Esophagus squamous epithelium (tissue), 4 donors: ENCODE data around the gene CXCL17.

ENCODE experiments used
- POLR2A ChIP-seq, 4 donors: fragments of 450-650 bp; IDR thresholded peaks; one replicate each; pipeline ENCODE4 v1.6.1; 2017; ENCODE audit warnings: antibody characterized with exemption in 4 of 4, mild to moderate bottlenecking in 4 of 4, moderate library complexity in 3 of 4
- TF ChIP-seq, protein P1 (sequence below), 6 experiments: fragments of 450-650 bp in 4 of 6; fragments of 200-600 bp in 2 of 6; sonication (generic) in 2 of 6; IDR thresholded peaks; one replicate each; pipeline ENCODE4 v1.5.1; 2016 to 2019; ENCODE audit warnings: antibody characterized with exemption in 6 of 6, mild to moderate bottlenecking in 4 of 6, moderate library complexity in 4 of 6

DNA sequence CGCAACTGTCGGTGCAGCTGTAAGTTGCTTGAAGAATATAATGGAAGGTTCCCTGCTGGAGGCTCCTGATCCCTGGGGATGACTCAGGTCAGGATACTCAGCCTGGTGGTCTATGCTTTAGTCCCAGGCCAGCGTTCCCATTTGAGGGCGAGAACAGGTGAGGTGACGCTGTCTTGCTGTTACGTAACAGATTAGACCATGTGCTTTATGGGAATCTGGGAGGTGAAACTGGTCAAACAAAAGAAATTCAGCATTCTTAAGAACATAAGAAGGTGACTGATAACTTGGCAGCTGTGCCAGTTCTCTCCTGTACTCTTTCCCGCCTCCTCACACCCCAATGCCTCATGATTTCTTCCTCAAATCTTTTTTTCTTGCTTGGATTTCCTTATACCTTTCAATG is at the start of gene CXCL17:
- TF ChIP-seq, protein P1, sequence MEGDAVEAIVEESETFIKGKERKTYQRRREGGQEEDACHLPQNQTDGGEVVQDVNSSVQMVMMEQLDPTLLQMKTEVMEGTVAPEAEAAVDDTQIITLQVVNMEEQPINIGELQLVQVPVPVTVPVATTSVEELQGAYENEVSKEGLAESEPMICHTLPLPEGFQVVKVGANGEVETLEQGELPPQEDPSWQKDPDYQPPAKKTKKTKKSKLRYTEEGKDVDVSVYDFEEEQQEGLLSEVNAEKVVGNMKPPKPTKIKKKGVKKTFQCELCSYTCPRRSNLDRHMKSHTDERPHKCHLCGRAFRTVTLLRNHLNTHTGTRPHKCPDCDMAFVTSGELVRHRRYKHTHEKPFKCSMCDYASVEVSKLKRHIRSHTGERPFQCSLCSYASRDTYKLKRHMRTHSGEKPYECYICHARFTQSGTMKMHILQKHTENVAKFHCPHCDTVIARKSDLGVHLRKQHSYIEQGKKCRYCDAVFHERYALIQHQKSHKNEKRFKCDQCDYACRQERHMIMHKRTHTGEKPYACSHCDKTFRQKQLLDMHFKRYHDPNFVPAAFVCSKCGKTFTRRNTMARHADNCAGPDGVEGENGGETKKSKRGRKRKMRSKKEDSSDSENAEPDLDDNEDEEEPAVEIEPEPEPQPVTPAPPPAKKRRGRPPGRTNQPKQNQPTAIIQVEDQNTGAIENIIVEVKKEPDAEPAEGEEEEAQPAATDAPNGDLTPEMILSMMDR (IDR thresholded peaks at IDR 0.05) = no peak
- no peak for TF ChIP-seq POLR2A (IDR thresholded peaks at IDR 0.05)
